GM12864 (cell line): ENCODE measurements around the gene THOC6.
"Not testable (repeated sequence)": the region's sequence is repeated elsewhere in the genome, so short reads cannot be mapped to it uniquely, and the experiment has no call there.

Experiments used
- DNase-seq: peaks from one replicate; pipeline ENCODE4 v3.0.0-alpha.2; 2011; ENCODE audit warnings: low read depth
- H3K4me3 ChIP-seq: 2 replicates; pipeline ENCODE4 v1.5.1; 2011; ENCODE audit warnings: mild to moderate bottlenecking, low read depth, low read length, control low read depth
- TF ChIP-seq, protein P1 (sequence below): IDR thresholded peaks from 2 replicates; pipeline ENCODE4 v1.5.1; 2011; ENCODE audit warnings: low read depth, mild to moderate bottlenecking, moderate library complexity, low read length, control low read depth, inconsistent platforms; ENCODE audit errors: missing control alignments

The THOC6 gene

DNA sequence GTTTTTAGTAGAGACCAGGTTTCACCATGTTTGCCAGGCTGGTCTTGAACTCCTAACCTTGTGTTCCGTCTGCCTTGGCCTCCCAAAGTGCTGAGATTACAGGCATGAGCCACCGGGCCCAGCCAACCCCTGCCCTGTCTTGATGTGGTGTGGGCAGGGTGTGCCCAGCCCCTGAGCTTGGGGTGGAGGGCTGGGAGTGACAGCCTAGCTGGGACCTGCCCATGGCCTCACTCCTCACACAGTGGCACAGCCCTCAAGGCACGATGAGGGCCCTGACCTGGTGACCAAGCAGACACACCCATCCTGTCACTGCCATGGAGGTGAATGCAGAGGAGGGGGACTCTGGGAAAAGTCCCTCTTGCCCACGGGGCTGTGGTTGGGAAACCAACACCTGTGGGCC, 44.7 kb downstream of the THOC6 start:
- no peak for DNase-seq
- no peak overlapping the region for H3K4me3 ChIP-seq
- TF ChIP-seq, protein P1, sequence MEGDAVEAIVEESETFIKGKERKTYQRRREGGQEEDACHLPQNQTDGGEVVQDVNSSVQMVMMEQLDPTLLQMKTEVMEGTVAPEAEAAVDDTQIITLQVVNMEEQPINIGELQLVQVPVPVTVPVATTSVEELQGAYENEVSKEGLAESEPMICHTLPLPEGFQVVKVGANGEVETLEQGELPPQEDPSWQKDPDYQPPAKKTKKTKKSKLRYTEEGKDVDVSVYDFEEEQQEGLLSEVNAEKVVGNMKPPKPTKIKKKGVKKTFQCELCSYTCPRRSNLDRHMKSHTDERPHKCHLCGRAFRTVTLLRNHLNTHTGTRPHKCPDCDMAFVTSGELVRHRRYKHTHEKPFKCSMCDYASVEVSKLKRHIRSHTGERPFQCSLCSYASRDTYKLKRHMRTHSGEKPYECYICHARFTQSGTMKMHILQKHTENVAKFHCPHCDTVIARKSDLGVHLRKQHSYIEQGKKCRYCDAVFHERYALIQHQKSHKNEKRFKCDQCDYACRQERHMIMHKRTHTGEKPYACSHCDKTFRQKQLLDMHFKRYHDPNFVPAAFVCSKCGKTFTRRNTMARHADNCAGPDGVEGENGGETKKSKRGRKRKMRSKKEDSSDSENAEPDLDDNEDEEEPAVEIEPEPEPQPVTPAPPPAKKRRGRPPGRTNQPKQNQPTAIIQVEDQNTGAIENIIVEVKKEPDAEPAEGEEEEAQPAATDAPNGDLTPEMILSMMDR, result no peak

DNA sequence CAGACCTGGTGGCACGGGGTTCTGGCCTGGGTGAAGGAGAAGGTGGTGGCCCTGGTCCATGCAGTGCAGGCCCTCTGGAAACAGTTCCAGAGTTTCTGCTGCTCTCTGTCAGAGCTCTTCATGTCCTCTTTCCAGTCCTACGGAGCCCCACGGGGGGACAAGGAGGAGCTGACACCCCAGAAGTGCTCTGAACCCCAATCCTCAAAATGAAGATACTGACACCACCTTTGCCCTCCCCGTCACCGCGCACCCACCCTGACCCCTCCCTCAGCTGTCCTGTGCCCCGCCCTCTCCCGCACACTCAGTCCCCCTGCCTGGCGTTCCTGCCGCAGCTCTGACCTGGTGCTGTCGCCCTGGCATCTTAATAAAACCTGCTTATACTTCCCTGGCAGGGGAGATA, 45.3 kb downstream of the THOC6 start:
- H3K4me3 ChIP-seq, DNase-seq: not testable (repeated sequence)

DNA sequence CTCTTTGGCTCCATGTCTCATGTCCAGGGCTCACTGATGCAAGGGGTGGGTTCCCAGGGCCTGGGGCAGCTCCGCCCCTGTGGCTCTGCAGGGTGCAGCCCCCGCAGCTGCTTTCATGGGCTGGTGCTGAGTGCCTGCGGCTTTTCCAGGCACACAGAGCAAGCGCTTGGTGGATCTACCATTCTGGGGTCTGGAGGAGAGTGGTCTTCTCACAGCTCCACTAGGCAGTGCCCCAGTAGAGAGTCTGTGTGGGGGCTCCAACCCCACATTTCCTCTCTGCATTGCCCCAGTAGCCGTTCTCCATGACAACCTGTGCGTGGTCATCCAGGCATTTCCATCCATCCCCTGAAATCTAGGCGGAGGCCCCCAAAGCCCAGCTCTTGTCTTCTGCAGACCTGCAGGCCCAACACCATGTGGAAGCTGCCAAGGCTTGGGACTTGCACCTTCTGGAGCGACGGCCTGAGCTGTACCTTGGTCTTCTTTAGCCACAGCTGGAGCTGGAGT, 46.8 kb downstream of the THOC6 start:
- H3K4me3 ChIP-seq, result no peak overlapping the region
- TF ChIP-seq, protein P1, result no peak
- no peak for DNase-seq

DNA sequence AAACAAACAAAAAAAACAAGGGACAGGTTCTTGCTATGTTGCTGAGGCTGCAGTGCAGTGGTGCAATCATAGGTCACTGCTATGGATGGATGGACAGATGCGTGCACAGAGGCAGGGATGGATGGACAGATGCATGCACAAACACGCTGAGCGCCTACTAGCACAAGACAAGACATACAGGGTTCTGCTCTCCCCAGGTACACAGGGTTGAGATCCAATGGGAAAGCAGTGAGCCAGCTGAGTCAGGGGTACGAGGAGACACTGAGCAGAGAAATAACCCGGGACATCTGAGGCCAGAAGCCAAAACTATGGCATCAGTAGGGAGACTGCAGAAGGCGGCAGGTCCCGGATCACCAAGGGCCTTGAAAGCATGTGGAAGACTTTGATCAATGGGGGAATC, 47.8 kb downstream of the THOC6 start:
- no peak for DNase-seq
- TF ChIP-seq, protein P1, result no peak

DNA sequence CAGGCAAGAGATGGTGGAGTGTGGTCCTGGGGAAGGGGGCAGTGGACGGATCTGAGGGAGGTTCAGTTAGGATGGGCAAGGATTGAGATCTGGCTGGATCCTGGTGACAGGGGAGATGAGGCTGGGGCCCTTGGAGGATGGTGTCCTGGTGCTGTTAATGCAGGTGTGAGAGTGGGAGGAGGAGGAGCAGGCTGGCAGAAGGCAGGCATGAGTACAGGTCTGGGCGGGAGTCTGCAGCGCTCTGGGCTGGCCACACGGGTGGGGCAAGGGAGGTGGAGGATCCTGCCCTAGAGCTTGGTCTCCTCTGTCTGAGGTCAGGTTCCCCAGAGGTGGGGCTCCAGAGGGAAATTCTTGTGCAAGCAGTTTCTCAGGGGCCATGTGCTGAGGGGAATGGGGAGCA, 48.3 kb downstream of the THOC6 start:
- not testable (repeated sequence) for H3K4me3 ChIP-seq, DNase-seq

More for the DNA sequence above, 47.8 kb downstream of the THOC6 start:
- no peak overlapping the region for H3K4me3 ChIP-seq

DNA sequence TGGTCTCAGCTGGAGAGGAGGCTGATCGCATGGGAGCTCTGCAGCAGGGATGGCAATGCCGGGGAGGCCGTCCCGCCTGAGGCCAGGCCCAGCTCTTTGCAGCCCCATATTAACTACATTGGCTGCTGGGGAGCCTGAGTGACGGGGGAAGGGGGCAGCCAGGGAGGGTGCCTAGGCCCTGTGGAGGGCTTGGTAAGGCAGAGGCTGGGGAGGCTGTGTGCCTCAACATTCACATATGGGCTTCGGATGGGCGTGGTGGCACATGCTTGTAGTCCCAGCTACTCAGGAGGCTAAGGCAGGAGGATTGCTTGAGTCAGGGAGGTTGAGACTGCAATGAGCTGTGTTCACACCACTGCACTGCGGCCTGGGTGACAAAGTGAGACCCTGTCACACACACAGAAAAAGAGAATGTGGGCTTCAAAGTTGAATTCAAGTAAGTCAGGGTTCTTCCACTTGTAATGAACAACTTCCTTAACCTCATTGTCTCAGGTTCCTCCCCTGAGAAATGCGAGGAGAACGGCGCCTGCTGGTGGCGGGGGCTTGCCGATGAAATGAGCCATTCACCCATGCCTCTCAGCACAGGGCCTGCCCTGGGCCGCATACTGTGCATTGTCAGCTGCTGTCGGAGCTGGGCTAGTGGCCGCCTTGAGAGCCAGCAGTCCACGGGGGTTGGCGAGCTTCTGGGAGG, 48.9 kb downstream of the THOC6 start:
- not testable (repeated sequence) for DNase-seq, H3K4me3 ChIP-seq

DNA sequence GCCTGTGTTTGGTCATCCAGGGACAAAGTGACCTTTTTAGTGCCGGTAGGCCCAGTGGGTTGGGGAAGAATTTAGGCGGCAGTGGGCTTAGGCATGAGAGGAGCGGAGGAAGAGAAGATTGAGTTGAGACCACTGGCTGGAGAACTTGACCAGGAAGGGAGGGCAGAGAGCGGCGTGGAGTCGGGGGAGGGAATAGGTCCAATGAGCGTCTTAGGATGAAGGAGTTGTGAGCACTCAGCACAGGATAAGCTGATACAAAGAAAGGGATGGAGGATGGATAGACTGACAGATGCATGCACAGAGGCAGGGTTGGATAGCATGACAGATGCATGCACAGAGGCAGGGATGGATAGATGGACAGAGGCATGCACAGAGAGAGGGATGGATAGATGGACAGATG, 49.6 kb downstream of the THOC6 start:
- DNase-seq, result no peak
- H3K4me3 ChIP-seq, result no peak overlapping the region
- TF ChIP-seq, protein P1, result no peak

DNA sequence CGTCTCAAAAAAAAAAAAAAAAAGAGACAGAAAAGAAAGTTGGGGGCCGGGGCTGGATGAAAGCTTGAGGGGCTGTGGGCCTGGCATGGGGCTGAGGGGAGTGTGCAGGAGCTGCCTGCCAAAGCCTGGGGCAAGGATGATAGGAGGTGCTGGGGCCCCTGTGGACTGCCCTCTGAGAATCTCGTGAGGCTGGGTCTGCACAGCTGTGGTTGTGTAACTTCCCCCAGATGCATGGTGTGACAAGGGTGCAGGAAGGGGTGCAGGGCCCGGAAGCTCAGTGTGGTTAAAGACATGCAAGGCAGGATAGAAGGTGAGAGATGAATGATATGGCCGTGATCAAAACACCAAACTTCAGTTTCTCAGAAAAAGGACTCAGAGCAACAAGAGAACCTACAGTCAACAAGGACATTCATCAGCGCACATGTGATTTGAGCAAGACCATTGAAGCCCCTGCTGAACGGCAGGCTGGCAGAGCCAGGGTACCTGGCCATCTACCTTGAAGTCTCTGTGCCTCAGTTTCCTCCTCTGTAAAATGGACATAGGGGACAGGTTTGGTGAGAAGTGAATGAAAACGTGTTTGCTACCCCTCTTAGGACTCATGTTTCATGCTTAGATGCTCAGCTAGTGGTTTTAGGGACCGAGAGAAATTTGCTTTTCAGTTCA, 51.2 kb downstream of the THOC6 start:
- TF ChIP-seq, protein P1, result no peak
- H3K4me3 ChIP-seq, result no peak overlapping the region; the same call in 1 of the 2 replicates
- DNase-seq, result peak; percentile 62
